Stimulated activated CD4-positive, alpha-beta T cell treated with anti-CD3 and anti-CD28 coated beads, Interleukin-4, amount 100 ng/mL, for 4 hours (primary cell): ENCODE data around the gene RTN4RL2.
"Not testable (repeated sequence)": the region's sequence is repeated elsewhere in the genome, so short reads cannot be mapped to it uniquely, and the experiment has no call there.

Source experiments
- DNase-seq, 2 experiments: peaks; one replicate each; pipeline ENCODE4 v3.0.0-alpha.2; 2020

Gene RTN4RL2

GRCh38 chr11:57434640-57435546 is 25.4 kb upstream of the RTN4RL2 start:
- DNase-seq, result no peak

GRCh38 chr11:57436031-57436430 is 24.3 kb upstream of the RTN4RL2 start:
- DNase-seq, result no peak

- DNase-seq, result no peak
Observed at GRCh38 chr11:57438345-57439285, 21.7 kb upstream of the RTN4RL2 start.

- no peak for DNase-seq
Observed at GRCh38 chr11:57439786-57440185, 20.5 kb upstream of the RTN4RL2 start.

- DNase-seq, result no peak
Observed at GRCh38 chr11:57440744-57441414, 19.4 kb upstream of the RTN4RL2 start.

- no peak for DNase-seq
Observed at GRCh38 chr11:57444362-57445121, 15.8 kb upstream of the RTN4RL2 start.

- DNase-seq, result not testable (repeated sequence)
Observed at GRCh38 chr11:57445122-57445394, 15.3 kb upstream of the RTN4RL2 start.

- DNase-seq, result no peak
Observed at GRCh38 chr11:57446055-57446454, 14.3 kb upstream of the RTN4RL2 start.

GRCh38 chr11:57453543-57454177 is 6.7 kb upstream of the RTN4RL2 start:
- no peak for DNase-seq

GRCh38 chr11:57456960-57457642 is 3.2 kb upstream of the RTN4RL2 start:
- peak; percentile 64 to 72 for DNase-seq

- no peak for DNase-seq
Observed at GRCh38 chr11:57457643-57458023, 2.7 kb upstream of the RTN4RL2 start.

- DNase-seq, result peak in 1 of 2 experiments; percentile 78
Observed at GRCh38 chr11:57458060-57458409, 2.3 kb upstream of the RTN4RL2 start.

GRCh38 chr11:57458410-57459163 is 1.7 kb upstream of the RTN4RL2 start:
- peak; percentile 69 to 86 for DNase-seq

GRCh38 chr11:57459164-57460021 is 935 bp upstream of the RTN4RL2 start:
- DNase-seq, result peak in 1 of 2 experiments; percentile 59

- no peak for DNase-seq
Observed at GRCh38 chr11:57460758-57461749, 726 bp downstream of the RTN4RL2 start.

GRCh38 chr11:57461841-57462489 is 1.6 kb downstream of the RTN4RL2 start:
- DNase-seq, result no peak

GRCh38 chr11:57462597-57462996 is 2.3 kb downstream of the RTN4RL2 start:
- no peak for DNase-seq
